OCI-LY3 (cell line): Measurements from ENCODE around the gene PTPRC.
A peak's percentile ranks its signal among the peaks of the same experiment; 100 is the strongest.

Source experiments
- EZH2phosphoT487 ChIP-seq: fragments of 200-600 bp; shearing (Covaris generic); IDR thresholded peaks from 2 replicates; pipeline ENCODE4 v1.6.1; 2018; ENCODE audit warnings: antibody characterized with exemption, mixed run types, low read depth
- TF ChIP-seq, protein P1 (sequence below): fragments of 200-600, 300-600 bp; sonication (generic); IDR thresholded peaks from 2 replicates; pipeline ENCODE4 v1.5.1; 2014; ENCODE audit warnings: antibody characterized with exemption, low read length, low read depth

DNA sequence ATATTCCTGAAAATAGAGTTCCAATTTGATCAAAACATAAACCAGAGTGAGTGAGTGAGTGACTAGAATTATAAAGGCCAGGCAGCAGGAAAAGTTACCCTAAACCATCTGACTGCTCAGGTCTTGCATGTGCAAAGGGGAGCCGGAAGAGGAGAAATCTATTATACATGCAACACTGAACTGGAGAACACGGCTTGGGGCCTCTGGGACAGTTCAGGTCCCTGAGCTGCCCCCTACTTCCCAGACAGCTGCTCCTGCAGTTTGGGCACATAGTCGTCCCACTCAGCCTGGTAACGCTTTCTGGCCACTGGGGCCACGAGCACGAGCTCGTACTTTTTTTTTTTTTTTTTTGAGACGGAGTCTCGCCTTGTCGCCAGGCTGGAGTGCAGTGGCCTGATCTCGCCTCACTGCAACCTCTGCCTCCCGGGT, 40.1 kb downstream of the PTPRC start:
- TF ChIP-seq, protein P1, sequence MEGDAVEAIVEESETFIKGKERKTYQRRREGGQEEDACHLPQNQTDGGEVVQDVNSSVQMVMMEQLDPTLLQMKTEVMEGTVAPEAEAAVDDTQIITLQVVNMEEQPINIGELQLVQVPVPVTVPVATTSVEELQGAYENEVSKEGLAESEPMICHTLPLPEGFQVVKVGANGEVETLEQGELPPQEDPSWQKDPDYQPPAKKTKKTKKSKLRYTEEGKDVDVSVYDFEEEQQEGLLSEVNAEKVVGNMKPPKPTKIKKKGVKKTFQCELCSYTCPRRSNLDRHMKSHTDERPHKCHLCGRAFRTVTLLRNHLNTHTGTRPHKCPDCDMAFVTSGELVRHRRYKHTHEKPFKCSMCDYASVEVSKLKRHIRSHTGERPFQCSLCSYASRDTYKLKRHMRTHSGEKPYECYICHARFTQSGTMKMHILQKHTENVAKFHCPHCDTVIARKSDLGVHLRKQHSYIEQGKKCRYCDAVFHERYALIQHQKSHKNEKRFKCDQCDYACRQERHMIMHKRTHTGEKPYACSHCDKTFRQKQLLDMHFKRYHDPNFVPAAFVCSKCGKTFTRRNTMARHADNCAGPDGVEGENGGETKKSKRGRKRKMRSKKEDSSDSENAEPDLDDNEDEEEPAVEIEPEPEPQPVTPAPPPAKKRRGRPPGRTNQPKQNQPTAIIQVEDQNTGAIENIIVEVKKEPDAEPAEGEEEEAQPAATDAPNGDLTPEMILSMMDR = 0 out of 2 replicates have a peak, but pooled peaks have one; percentile 11
- no peak for TF ChIP-seq EZH2phosphoT487
